HuH-7 (cell line): ENCODE data around the gene SVBP.

ENCODE experiments used
- DNase-seq: peaks from one replicate; pipeline ENCODE4 v3.0.0; 2011; ENCODE audit warnings: low spot score

SVBP gene

DNA sequence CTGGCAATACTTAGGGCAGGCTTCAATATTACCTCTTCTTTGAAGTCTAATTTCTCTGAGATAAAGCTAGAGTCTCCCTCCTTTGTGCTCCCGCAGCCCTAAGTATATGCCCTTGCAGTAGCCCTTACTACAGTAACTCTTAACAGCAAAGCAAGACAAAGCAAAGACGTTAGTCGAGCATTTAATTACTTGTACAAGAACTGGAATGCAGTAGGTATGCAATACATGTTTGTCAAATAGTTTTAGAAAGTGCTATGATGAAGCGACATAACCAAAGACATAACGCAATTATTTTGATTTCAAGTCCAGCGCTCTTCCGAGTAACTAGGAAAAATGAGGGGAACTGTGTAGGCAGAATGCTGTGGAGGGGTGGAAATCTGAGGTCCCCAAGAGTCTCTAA lies 51.9 kb downstream of the SVBP start:
- DNase-seq = no peak

DNA sequence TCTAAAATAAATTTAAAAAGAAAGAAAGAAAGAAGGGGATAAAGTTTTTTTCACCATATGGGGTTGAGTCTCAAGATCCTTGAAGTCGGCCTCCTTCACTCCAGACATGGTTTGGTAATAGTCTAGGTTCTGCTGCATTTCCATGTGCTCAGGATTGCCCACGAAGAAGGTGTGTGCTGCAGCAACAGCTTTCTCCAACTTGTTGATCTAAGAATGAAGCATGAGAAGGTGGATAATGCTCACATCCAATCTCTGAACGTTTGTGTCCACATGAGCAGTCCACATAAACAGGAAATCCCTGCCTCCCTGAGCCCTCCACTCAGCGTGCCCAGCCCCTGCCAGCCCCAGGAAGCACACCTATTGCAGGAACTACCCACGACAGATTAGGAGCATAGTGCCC lies 54.9 kb downstream of the SVBP start:
- DNase-seq = no peak

DNA sequence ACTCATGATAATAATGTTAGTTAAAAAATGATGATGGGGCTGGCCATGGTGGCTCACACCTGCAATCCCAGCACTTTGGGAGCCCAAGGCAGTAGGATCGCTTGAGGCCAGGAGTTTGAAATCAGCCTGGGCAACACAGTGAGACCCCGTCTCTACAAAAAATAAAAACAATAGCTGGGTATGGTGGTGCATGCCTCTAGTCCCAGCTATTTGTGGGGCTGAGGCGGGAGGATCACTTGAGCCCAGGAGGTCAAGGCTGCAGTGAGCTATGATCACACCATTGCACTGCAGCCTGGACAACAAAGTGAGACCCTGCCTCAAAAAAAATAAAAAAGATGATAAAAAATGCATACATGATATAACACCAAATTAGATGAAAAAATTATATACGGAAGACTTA lies 55.6 kb downstream of the SVBP start:
- no peak for DNase-seq

DNA sequence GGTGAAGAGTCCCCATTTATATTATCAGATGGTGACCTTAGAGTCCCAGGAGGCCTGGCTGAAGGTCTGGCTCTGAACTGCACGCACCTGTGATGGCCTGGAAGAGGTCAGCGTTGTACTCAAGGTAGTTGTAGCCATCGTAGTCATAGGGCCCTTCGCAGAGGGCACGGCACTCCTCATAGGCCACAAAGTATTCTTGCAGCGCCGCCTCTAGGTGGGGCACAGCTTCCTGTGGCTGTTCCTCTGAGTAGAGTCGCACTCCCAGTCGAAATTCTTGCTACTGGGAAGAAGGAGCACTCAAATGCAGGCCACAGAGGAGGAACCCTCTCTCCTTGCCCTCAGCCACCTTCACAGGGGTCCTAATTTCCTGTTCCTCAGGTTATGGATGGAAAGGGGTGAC lies 58.1 kb downstream of the SVBP start:
- no peak for DNase-seq

DNA sequence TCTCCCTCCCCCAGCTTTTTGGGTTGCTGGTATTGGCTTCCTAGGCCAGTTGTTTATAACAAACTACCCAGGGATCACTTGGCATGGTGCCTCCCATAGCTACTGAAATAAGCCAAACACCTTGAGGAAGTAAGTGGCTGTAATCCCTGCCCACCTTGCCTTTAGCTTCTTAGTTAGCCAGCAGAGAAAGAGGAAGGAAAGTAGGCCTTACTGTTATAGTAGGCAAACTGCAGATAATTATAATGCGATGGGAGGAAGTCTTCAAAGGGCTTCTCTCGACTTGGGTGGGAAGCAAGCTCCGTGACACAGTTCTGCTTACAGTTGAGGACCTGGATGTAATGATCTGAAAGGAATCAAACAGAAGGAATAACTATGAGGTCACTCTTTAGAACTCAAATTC lies 58.6 kb downstream of the SVBP start:
- DNase-seq = no peak

DNA sequence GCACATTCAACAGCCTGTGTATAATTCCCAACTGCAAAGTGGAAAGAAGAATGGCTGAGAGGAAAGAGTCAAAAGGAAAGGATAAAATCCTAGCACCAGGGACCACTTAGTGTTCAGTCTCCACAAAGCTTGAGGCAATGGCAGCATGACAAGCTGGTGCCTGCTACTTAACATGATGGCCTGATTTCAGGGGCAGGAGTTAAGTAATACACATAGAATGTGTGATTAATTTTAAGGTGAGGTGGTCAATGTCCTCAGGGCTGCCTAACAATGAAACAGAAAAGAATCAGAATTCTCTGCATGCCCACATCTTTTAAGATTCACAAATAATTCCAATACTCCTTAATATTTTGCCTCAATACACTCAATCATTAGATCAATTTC lies 59.3 kb downstream of the SVBP start:
- DNase-seq = no peak
